GM21515 (cell line): ENCODE measurements around the gene DNAH3.
"Not testable (repeated sequence)": the region's sequence is repeated elsewhere in the genome, so short reads cannot be mapped to it uniquely, and the experiment has no call there.

Experiments used
- ATAC-seq: cut with Tn5 transposase; IDR thresholded peaks from one replicate; pipeline ENCODE4 v1.9.1; 2021; ENCODE audit not compliant: unreplicated experiment

DNAH3 gene

GRCh38 chr16:21150375-21151001 is at the start of gene DNAH3:
Gene DNAH3, minus strand, starts transcription at chr16:21150846. Its CDS starts 527 bp downstream, at chr16:21150319.
- ATAC-seq = no peak

DNA sequence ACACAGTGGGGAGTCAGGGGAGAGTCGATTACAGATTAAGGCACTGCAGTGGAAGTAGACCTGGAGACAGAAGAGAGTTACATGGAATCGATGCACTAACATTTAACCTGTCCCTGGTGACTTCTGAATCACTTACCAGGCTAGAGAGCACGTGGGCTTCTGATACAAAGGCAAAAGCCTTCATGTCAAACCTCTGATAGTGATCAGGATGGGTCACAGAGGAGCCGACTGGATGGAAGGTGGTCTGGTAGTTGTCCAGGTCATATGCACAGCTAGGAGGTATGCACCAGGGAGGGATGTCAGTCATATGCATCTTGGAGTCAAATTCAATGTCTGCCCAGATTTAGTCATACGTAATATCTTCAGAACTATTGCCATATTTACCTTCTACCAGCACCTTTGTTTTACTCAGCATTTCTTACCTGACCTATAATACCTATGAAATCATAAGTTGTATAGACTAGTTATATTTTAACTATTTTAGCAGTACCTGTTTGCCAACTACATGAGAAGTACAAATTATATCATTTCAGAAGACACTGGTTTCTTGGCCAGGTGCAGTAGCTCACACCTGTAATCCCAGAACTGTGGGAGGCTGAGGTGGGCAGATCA is 49.1 kb upstream of the DNAH3 start:
- no peak for ATAC-seq

GRCh38 chr16:21197621-21198020 is 47.0 kb upstream of the DNAH3 start:
- no peak for ATAC-seq

DNA sequence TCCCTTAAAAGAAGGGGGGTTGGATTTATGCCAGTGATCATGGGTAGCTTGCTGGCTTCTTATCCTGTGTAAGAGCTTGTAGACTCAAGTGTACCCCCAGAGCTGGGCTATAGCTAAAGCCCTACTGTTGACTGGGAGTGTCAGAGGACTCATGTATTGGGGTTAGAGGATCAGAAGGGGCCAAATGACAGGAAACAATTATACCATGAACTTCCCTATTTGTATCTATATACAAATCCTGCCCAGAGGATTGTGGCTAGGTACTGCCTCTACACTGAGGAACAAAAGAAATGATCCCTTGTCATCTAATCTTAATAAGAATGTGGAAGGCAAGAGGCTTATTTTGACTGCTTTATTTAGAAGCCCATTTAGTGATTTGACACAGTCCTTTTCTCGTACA is 46.5 kb upstream of the DNAH3 start:
- no peak for ATAC-seq

GRCh38 chr16:21195330-21195729 is 44.7 kb upstream of the DNAH3 start:
- ATAC-seq = not testable (repeated sequence)

GRCh38 chr16:21194771-21195301 is 44.2 kb upstream of the DNAH3 start:
- ATAC-seq = no peak

DNA sequence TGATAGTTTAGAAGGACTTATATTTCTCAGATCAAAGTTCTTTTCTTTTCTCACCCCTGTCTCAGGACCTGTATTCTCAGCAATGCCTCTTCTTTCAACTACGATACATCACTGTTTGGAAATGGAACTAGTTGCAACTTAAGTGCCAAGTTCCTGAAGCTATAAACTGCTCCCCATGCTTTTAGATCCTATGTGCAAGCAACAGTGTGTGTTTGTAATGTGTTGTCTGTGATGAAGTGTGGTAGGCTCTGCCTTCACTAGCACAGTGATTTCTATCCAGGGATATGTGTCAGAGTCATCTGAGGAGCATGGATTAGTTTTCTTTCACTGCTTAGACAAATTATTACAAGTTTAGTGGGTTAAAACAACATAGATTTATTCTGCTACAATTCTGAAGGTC is 42.3 kb upstream of the DNAH3 start:
- no peak for ATAC-seq

- no peak for ATAC-seq
Measured at GRCh38 chr16:21190599-21190998, 40.0 kb upstream of the DNAH3 start.

GRCh38 chr16:21190013-21190412 is 39.4 kb upstream of the DNAH3 start:
- ATAC-seq = no peak

GRCh38 chr16:21189311-21189710 is 38.7 kb upstream of the DNAH3 start:
- ATAC-seq = no peak

DNA sequence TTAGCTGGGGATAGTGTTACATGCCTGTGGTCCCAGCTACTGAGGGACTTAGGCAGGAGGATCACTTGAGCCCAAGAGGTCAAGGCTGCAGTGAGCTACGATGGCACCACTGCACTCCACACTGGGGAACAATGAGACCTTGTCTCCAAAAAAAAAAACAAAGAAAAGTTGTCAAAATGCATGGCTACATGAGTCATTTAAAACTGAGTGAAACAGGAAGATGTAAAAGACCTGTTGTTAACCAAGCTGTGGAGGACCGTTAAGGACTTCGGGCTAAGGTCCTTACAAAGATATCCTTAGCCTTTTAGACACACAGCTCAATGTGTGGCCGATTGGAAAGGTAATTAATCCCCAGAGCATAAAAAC is 35.7 kb upstream of the DNAH3 start:
- no peak for ATAC-seq

DNA sequence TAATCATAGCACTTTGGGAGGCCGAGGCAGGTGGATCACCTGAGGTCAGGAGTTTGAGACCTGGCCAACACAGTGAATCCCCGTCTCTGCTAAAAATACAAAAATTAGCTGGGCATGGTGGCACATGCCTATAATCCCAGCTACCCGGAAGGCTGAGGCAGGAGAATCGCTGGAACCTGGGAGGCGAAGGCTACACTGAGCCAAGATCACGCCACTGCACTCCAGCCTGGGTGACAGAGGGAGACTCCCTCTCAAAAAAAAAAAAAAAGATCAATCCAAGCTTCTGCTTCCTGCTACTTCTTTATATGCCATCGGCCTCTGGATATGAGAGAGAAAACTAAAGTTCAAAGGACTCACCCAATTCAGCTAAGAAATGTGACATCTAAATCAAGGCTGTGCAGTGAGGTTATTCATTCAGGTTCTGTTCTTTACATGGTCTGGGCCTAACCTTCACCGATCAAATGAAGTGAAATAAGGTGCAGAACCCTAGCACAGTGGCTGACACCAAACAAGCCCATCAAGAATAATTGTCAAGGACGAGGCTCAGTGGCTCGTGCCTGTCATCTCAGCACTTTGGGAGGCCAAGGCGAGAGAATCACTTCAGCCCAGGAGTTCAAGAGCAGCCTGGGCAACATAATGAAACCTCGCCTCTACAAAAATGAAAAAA is 35.1 kb upstream of the DNAH3 start:
- ATAC-seq = no peak

DNA sequence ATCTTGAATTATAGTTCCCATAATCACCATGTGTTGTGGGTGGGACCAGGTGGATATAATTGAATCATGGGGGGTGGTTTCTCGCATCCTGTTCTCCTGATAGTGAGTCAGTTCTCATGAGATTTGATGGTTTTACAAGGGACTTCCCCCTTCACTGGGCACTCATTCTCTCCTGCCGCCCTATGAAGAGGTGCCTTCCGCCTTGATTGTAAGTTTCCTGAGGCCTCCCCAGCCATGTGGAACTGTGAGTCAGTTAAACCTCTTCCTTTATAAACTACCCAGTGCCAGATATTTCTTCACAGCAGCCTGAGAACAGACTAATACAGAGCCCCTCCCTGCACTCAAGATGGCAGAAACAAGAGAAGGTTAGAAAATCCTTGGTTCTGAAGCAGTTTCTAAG is 34.2 kb upstream of the DNAH3 start:
- no peak for ATAC-seq

DNA sequence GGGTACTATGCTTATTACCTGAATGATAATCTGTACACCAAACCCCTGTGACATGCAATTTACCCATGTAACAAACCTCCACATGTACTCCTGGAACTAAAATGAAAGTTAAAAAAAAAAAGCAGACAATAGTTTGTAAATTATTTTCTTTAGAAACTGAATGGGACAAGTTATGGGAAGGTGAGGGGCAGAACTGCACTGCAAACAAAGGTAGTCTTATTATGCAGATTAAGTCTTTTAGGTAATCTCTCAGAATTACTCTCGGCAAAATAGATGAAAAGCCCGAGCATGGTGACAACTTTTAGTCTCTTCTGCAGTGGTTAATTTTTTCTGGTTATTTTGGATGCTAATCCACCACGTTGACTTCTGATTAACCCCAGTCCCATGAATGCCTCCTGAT is 33.3 kb upstream of the DNAH3 start:
- no peak for ATAC-seq

DNA sequence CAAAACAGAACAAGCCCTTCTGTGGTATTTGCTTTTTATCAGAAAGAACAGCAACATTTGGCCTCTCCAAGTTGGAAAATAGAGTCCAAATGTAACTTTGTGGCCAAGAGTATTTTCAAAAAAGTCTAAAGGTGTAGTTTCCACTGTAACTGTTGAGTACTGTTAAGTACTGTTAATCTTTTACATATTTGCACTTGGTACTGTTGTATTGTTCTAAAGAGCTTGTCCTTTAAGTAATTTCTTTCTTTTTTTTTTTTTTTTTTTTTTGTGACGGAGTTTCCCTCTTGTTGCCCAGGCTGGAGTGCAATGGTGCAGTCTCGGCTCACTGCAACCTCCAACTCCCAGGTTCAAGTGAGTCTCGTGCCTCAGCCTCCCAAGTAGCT is 29.3 kb upstream of the DNAH3 start:
- ATAC-seq = no peak

GRCh38 chr16:21179126-21179982 is 28.7 kb upstream of the DNAH3 start:
- ATAC-seq = no peak

DNA sequence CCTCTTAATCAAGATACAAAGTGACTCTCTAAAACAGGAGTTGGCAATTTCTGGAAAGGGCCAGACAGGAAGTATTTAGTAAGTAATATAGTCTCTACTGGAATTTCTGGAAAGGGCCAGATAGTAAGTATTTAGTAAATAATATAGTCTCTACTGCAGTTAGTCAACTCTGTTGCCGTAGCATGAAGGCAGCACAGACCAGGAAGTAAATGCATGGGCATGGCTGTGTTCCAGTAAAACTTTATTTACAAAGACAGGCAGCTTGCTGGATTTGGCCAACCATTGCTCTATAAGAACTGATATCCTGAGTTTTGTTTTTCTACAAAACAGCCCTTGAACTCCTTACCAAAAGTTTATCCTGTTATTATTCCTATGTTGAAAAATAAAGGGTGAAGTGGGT is 24.8 kb upstream of the DNAH3 start:
- ATAC-seq = no peak

DNA sequence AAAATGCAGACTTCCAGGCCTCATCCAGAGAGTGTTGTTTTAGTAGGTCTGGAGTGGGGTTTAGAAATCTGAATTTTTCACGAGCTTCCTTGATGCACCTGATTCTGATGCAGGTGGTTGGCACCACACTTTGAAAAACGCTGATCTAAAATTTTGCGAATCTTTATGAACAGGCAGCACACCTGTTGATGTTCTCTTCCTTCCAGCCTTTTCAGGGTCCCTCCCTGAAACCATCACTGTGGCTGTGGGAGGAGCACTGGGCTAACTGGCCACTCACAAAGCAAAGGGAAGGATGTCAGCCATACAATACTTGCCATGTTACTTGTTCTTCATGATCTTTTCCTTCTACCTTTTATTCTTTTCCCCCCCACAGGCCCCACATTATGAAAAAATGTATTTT is 22.0 kb upstream of the DNAH3 start:
- no peak for ATAC-seq

DNA sequence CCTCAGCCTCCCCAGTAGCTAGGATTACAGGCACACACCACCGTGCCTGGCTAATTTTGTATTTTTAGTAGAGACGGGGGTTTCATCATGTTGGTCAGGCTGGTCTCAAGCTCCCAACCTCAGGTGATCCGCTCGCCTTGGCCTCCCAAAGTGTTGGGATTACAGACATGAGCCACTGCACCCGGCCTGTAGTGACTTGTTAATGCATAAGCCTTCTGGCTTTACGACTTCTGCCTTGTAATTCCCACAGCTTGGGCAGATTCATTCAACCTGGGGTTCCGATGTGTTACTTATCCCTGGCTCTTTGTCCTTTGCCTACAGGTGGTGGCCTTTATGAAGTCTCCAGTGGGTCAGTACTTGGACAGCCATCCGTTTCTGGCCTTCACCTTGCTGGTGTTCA is 19.5 kb upstream of the DNAH3 start:
- ATAC-seq = not testable (repeated sequence)

DNA sequence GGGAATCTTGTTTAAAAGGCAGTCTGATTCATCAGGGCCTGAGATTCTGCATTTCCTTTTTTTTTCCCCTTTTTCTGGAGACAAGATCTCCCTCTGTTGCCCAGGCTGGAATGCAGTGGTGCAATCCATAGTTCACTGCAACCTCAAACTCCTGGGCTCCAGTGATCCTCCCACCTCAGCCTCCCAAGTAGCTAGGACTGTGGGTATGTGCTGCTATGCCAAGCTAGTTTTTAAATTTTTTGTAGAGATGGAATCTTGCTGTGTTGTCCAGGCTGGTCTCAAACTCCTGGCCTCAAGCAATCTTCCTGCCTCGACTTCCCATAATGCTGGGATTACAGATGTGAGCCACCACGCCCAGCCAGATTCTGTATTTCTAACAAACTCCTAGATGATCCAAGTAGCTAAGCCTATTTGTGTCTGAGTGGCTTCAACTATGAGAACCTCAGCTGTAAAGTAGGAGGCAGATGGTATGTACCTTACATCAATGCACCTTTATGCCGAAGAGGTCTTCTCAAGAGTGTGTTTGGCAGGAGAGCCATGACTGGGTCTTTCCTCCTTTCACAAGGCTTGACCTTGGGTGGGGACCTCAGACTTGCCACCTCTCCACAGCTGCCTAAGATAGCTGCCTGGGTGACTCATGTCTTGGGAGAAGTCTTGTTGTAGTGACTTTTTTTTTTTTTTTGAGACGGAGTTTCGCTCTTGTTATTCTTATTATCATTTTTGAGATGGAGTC is 18.8 kb upstream of the DNAH3 start:
- ATAC-seq = no peak
